GM23248 (cell line): ENCODE measurements around the gene PTBP1. TPM values are rescaled to one million over a fixed set of nuclear protein-coding genes. Genes with fewer than 3 reads are reported as not detected.
A peak's percentile ranks its signal among the peaks of the same experiment; 100 is the strongest.

Source experiments
- DNase-seq: peaks from one replicate; pipeline ENCODE4 v3.0.0-alpha.2; 2015
- H2AFZ ChIP-seq: fragments of 200-600 bp; sonication (generic); 2 replicates; pipeline ENCODE4 v1.6.1; 2016; ENCODE audit warnings: antibody characterized with exemption
- H3F3A ChIP-seq: fragments of 200-600 bp; sonication (generic); 2 replicates; pipeline ENCODE4 v1.6.1; 2016; ENCODE audit warnings: mild to moderate bottlenecking, antibody characterized with exemption, mixed run types; ENCODE audit not compliant: insufficient read depth
- H3K27ac ChIP-seq: fragments of 200-600 bp; sonication (generic); 2 replicates; pipeline ENCODE4 v1.5.1; 2016; ENCODE audit warnings: mild to moderate bottlenecking
- H3K27me3 ChIP-seq: fragments of 200-600 bp; sonication (generic); replicated peaks from 2 replicates; pipeline ENCODE4 v1.6.1; 2016; ENCODE audit warnings: mild to moderate bottlenecking; ENCODE audit not compliant: insufficient read depth
- H3K36me3 ChIP-seq: fragments of 200-600 bp; sonication (generic); 2 replicates; pipeline ENCODE4 v1.6.1; 2016; ENCODE audit warnings: low read depth, mild to moderate bottlenecking
- H3K4me1 ChIP-seq: fragments of 200-600 bp; sonication (generic); 2 replicates; pipeline ENCODE4 v1.6.1; 2016; ENCODE audit warnings: mild to moderate bottlenecking; ENCODE audit not compliant: insufficient read depth
- H3K4me2 ChIP-seq: fragments of 200-600 bp; sonication (generic); one replicate; pipeline ENCODE4 v1.6.1; 2016; ENCODE audit warnings: mild to moderate bottlenecking; ENCODE audit not compliant: unreplicated experiment
- H3K4me3 ChIP-seq: fragments of 200-600 bp; sonication (generic); 2 replicates; pipeline ENCODE4 v1.5.1; 2016; ENCODE audit warnings: mild to moderate bottlenecking
- H3K79me2 ChIP-seq: fragments of 200-600 bp; sonication (generic); 2 replicates; pipeline ENCODE4 v1.6.1; 2016; ENCODE audit warnings: mild to moderate bottlenecking; ENCODE audit not compliant: insufficient read depth
- H3K9ac ChIP-seq: fragments of 200-600 bp; sonication (generic); 2 replicates; pipeline ENCODE4 v1.6.1; 2016; ENCODE audit warnings: mild to moderate bottlenecking
- H3K9me2 ChIP-seq: fragments of 200-600 bp; sonication (generic); 2 replicates; pipeline ENCODE4 v1.6.1; 2016; ENCODE audit warnings: mixed run types, mild to moderate bottlenecking, moderate library complexity; ENCODE audit not compliant: insufficient read depth
- H3K9me3 ChIP-seq: fragments of 200-600 bp; sonication (generic); one replicate; pipeline ENCODE4 v1.6.1; 2017; ENCODE audit warnings: low read depth
- H4K20me1 ChIP-seq: fragments of 200-600 bp; sonication (generic); 2 replicates; pipeline ENCODE4 v1.6.0; 2016; ENCODE audit not compliant: insufficient read depth
- EZH2 ChIP-seq: fragments of 200-600 bp; sonication (generic); IDR thresholded peaks from 2 replicates; pipeline ENCODE4 v1.6.1; 2018; ENCODE audit warnings: antibody characterized with exemption, mild to moderate bottlenecking; ENCODE audit not compliant: insufficient read depth, poor library complexity, severe bottlenecking
- EZH2phosphoT487 ChIP-seq: fragments of 200-600 bp; sonication (generic); IDR thresholded peaks from 2 replicates; pipeline ENCODE4 v1.6.1; 2018; ENCODE audit warnings: antibody characterized with exemption, moderate library complexity, mild to moderate bottlenecking, low read depth; ENCODE audit not compliant: insufficient read depth
- WGBS, 2 experiments: methylation state at CpG; one replicate each; pipeline ENCODE4 v1.1.6; 2015 to 2017; ENCODE audit warnings: low lambda C conversion rate in 2 of 2, low coverage in 1 of 2; ENCODE audit errors: missing lambda C conversion rate in 2 of 2; 5-methylcytosine and 5-hydroxymethylcytosine counted together
- in situ Hi-C: fragments of 300-500 bp; cut with MboI; formaldehyde crosslinking; loops from 2 replicates; pipeline ENCODE4 v1.15.0; 2020
- polyA plus RNA-seq: library from polyadenylated mRNA; unstranded; fragments of >200 nt; fragmentation: Nextera tagmentation; extraction: Ambion mirVana; gene quantifications from 2 replicates; pipeline ENCODE4 v1.2.1, GENCODE V29; 2016
- total RNA-seq: library from RNA; depleted of rRNA; stranded (reverse); fragments of >200 nt; shearing (Covaris generic); gene quantifications from 2 replicates; pipeline ENCODE4 v1.2.3, GENCODE V29; 2014; rRNA removed

The PTBP1 gene
- 175 and 194 TPM in 2 replicates for total RNA-seq
- 157 and 160 TPM in 2 replicates for polyA plus RNA-seq

GRCh38 chr19:796692-797527, at the start of gene PTBP1:
Gene PTBP1 (plus strand): TSS chr19:797452. CDS start chr19:797498, 46 bp downstream.
- peak; percentile 100 for DNase-seq
- peak within 1 kb of the TSS; percentile 94 for H3K9ac ChIP-seq
- H3K4me2 ChIP-seq: peak within 1 kb of the TSS; percentile 98
- H2AFZ ChIP-seq: peak within 1 kb of the TSS; percentile 86
- peak within 1 kb of the TSS; percentile 86 for H3K4me3 ChIP-seq
- no peak for TF ChIP-seq EZH2phosphoT487
- no peak for TF ChIP-seq EZH2
- peak within 1 kb of the TSS; percentile 93 for H3K27ac ChIP-seq
- H3F3A ChIP-seq: peaks cover 8% of the 10 kb centered on the region
- H3K79me2 ChIP-seq: peaks cover 41% of the 10 kb centered on the region
- H3K9me3 ChIP-seq: no peaks in the 10 kb centered on the region
- in situ Hi-C loops: no loop called here
- H3K4me1 ChIP-seq: peaks cover 28% of the 10 kb centered on the region
- 0 out of 2 replicates have a peak, but pooled peaks cover 10% of the 10 kb centered on the region for H3K36me3 ChIP-seq
- peaks cover 29% of the 10 kb centered on the region for H4K20me1 ChIP-seq
- 1% methylated on average over 63 to 68 of the region's 83 CpGs for WGBS, 2 experiments
- H3K9me2 ChIP-seq: no peaks in the 10 kb centered on the region
- H3K27me3 ChIP-seq: no peaks in the 10 kb centered on the region

GRCh38 chr19:748274-748598, 49.0 kb upstream of the PTBP1 start:
- no peaks in the 10 kb centered on the region for H3K36me3 ChIP-seq
- H3K4me1 ChIP-seq: peaks cover 10% of the 10 kb centered on the region; the same call in 1 of the 2 replicates
- H3K9ac ChIP-seq: no peak overlapping the region
- no peaks in the 10 kb centered on the region for H3K9me3 ChIP-seq
- no peaks in the 10 kb centered on the region for H3K9me2 ChIP-seq
- no peak overlapping the region for H3K4me2 ChIP-seq
- no peak overlapping the region for H3K27ac ChIP-seq
- no peaks in the 10 kb centered on the region for H3K27me3 ChIP-seq
- no peak for DNase-seq
- H3K4me3 ChIP-seq: no peak overlapping the region
- no peak for TF ChIP-seq EZH2phosphoT487
- TF ChIP-seq EZH2: no peak
- in situ Hi-C loops: no loop called here
- H3K79me2 ChIP-seq: no peaks in the 10 kb centered on the region
- no peaks in the 10 kb centered on the region for H3F3A ChIP-seq
- WGBS, 2 experiments: 57 to 67% methylated on average over 14 of the region's 14 CpGs
- no peaks in the 10 kb centered on the region for H4K20me1 ChIP-seq
- H2AFZ ChIP-seq: no peak overlapping the region

GRCh38 chr19:749811-750210, 47.4 kb upstream of the PTBP1 start:
- DNase-seq: no peak
- WGBS, 2 experiments: 73 to 79% methylated on average over 12 to 14 of the region's 14 CpGs
- H3K79me2 ChIP-seq: no peaks in the 10 kb centered on the region

GRCh38 chr19:750640-751423, 46.4 kb upstream of the PTBP1 start, which contains the start of gene MISP:
Gene MISP (plus strand): TSS chr19:751112. CDS start chr19:756947, 5,835 bp downstream.
- in situ Hi-C loops: no loop called here
- H3K9ac ChIP-seq: peak within 1 kb of the TSS; percentile 78
- no peak within 1 kb of the TSS for H3K4me3 ChIP-seq
- H3K27ac ChIP-seq: peak within 1 kb of the TSS; percentile 83
- H3K4me1 ChIP-seq: peaks cover 10% of the 10 kb centered on the region; the same call in 1 of the 2 replicates
- TF ChIP-seq EZH2phosphoT487 (no peak), EZH2 (no peak)
- no peaks in the 10 kb centered on the region for H3K79me2 ChIP-seq
- H3K36me3 ChIP-seq: no peaks in the 10 kb centered on the region
- no peaks in the 10 kb centered on the region for H3F3A ChIP-seq
- peak within 1 kb of the TSS; percentile 29 for H3K4me2 ChIP-seq
- 54 to 74% methylated on average over 8 to 31 of the region's 31 CpGs for WGBS, 2 experiments
- H3K9me2 ChIP-seq: no peaks in the 10 kb centered on the region
- H3K9me3 ChIP-seq: no peaks in the 10 kb centered on the region
- no peaks in the 10 kb centered on the region for H3K27me3 ChIP-seq
- H4K20me1 ChIP-seq: no peaks in the 10 kb centered on the region
- DNase-seq: no peak
- H2AFZ ChIP-seq: peak within 1 kb of the TSS; percentile 81

More at GRCh38 chr19:749811-750210, 47.4 kb upstream of the PTBP1 start:
- no peak overlapping the region for H3K27ac ChIP-seq
- H4K20me1 ChIP-seq: no peaks in the 10 kb centered on the region
- no peaks in the 10 kb centered on the region for H3K9me3 ChIP-seq
- H3K4me3 ChIP-seq: no peak overlapping the region
- in situ Hi-C loops: no loop called here
- H3K4me2 ChIP-seq: no peak overlapping the region
- H3K36me3 ChIP-seq: no peaks in the 10 kb centered on the region
- no peaks in the 10 kb centered on the region for H3F3A ChIP-seq
- H3K9ac ChIP-seq: no peak overlapping the region
- no peak for TF ChIP-seq EZH2phosphoT487
- TF ChIP-seq EZH2: no peak
- no peak overlapping the region for H2AFZ ChIP-seq
- peaks cover 10% of the 10 kb centered on the region; the same call in 1 of the 2 replicates for H3K4me1 ChIP-seq
- no peaks in the 10 kb centered on the region for H3K27me3 ChIP-seq
- no peaks in the 10 kb centered on the region for H3K9me2 ChIP-seq
